NB4 (cell line): ENCODE measurements around the gene VAV3.

Experiments used
- DNase-seq: peaks from one replicate; pipeline ENCODE4 v3.0.0; 2010; ENCODE audit warnings: low read depth
- H3K4me3 ChIP-seq: one replicate; pipeline ENCODE4 v1.5.1; 2011; ENCODE audit warnings: mild to moderate bottlenecking, low read depth, low read length, moderate library complexity
- CTCF ChIP-seq: IDR thresholded peaks from one replicate; pipeline ENCODE4 v1.5.1; 2012; ENCODE audit warnings: low read depth, low read length
- MAX ChIP-seq: IDR thresholded peaks from 2 replicates; pipeline ENCODE4 v1.6.1; 2011; ENCODE audit warnings: low read depth, low read length
- MYC ChIP-seq: IDR thresholded peaks from 2 replicates; pipeline ENCODE4 v1.6.1; 2011; ENCODE audit warnings: low read depth, low read length
- POLR2A ChIP-seq: IDR thresholded peaks from 2 replicates; pipeline ENCODE4 v1.6.1; 2011; ENCODE audit warnings: mild to moderate bottlenecking; ENCODE audit not compliant: insufficient read length; ENCODE audit errors: extremely low read depth

VAV3 gene

GRCh38 chr1:107804134-107804533 lies 160.8 kb downstream of the VAV3 start:
- TF ChIP-seq POLR2A (no peak), MYC (no peak), CTCF (no peak), MAX (no peak)
- DNase-seq, result peak; percentile 67
- H3K4me3 ChIP-seq, result peak overlapping the region; percentile 2

GRCh38 chr1:107803579-107803978 lies 161.4 kb downstream of the VAV3 start:
- no peak for DNase-seq
- H3K4me3 ChIP-seq, result no peak overlapping the region
- no peak for TF ChIP-seq MAX
- no peak for TF ChIP-seq MYC
- no peak for TF ChIP-seq CTCF
- no peak for TF ChIP-seq POLR2A

GRCh38 chr1:107802654-107803053 lies 162.3 kb downstream of the VAV3 start:
- H3K4me3 ChIP-seq, result no peak overlapping the region
- TF ChIP-seq MAX, result no peak
- no peak for TF ChIP-seq POLR2A
- DNase-seq, result no peak

GRCh38 chr1:107795994-107796393 lies 169.0 kb downstream of the VAV3 start:
- H3K4me3 ChIP-seq, result no peak overlapping the region
- TF ChIP-seq MAX (no peak), MYC (no peak), POLR2A (no peak), CTCF (no peak)
- DNase-seq, result no peak

- H3K4me3 ChIP-seq, result no peak overlapping the region
- no peak for DNase-seq
- no peak for TF ChIP-seq POLR2A
- TF ChIP-seq CTCF, result no peak
- TF ChIP-seq MYC, result no peak
- no peak for TF ChIP-seq MAX
Observed at GRCh38 chr1:107795441-107795840, 169.5 kb downstream of the VAV3 start.

- no peak for DNase-seq
- no peak for TF ChIP-seq MAX
- no peak for TF ChIP-seq POLR2A
- TF ChIP-seq CTCF, result no peak
- TF ChIP-seq MYC, result no peak
- H3K4me3 ChIP-seq, result no peak overlapping the region
Observed at GRCh38 chr1:107794571-107794970, 170.4 kb downstream of the VAV3 start.
